LNCAP (cell line): ENCODE measurements around the gene ZNF548.

Experiments
- CTCF ChIP-seq: fragments of 450-650 bp; IDR thresholded peaks from 2 replicates; pipeline ENCODE4 v1.5.1; 2017; ENCODE audit warnings: mild to moderate bottlenecking

Gene ZNF548

GRCh38 chr19:57406516-57407123 lies 17.0 kb downstream of the ZNF548 start:
- peak; percentile 77 for TF ChIP-seq CTCF

DNA sequence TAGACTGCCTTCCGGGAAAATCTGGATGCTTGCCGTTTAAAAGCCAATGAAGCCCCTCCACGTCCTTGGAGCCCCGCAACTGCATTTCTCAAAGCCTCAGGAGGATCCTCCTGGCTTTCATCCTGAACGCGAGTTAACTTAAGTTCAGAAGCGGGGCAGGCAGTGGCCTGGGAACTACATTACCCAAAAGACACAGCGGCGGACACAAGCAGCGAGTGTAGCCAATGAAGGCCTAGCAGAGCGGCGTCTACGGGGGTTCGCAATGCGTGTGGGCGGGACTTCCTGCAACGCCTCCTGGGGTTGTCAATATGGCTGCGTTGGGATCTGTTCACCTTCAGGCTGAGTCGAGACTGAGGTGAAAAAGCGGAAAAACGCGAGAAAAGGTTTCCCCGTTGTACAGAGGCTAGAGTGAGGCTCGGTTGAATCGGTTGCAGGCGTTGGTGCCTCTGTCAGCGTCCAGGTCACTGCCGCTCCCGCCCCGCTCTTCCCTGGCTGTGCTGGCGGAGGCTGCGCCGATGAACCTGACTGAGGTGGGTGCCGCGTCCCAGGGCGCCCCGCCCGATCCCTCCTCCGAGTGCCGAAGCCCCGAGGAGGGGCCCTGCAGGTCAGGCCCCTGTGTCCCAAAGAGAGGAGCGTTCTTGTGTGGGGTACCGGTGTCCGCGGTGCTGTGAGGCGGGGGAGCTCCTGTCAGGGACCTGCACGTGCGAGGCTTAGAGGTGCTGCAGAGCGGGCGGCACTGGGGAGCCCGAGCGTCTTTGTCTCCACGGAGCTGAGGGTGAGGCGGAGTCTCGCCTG lies 21.4 kb downstream of the ZNF548 start, which contains the start of gene ZNF17:
Gene ZNF17, plus strand, starts transcription at position 285 of the 795 bp plus-strand sequence. CDS start 2,455 bp downstream, outside the sequence.
- TF ChIP-seq CTCF, result no peak

- TF ChIP-seq CTCF, result no peak
Measured at GRCh38 chr19:57419439-57419838, 29.8 kb downstream of the ZNF548 start.

- no peak for TF ChIP-seq CTCF
Measured at GRCh38 chr19:57421037-57421436, 31.4 kb downstream of the ZNF548 start.

- no peak for TF ChIP-seq CTCF
Measured at GRCh38 chr19:57434386-57435061, 44.9 kb downstream of the ZNF548 start.

GRCh38 chr19:57435062-57435978 lies 45.7 kb downstream of the ZNF548 start, which contains the start of gene ZNF749:
TSS of gene ZNF749 (plus strand) at chr19:57435325. CDS start at chr19:57435579, 254 bp downstream.
- no peak for TF ChIP-seq CTCF

DNA sequence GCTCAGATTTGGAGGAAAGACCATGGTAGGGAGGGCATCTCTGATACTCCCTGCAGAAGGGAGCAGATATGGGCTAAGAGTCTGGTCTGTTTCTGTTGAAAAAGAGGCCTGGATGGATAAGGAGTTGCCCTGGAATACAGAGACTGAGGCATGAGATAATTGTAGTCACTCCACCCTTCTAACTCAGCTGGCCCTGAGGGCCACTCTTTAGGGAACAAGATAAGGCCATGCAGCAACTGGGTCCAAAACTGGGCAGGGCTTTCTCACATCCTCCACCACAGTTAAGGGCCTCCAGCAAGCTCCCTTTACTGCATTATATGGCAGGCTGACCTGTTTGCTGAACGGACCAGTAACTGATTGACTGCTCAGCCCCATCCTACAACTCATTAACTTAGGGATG lies 46.8 kb downstream of the ZNF548 start:
- no peak for TF ChIP-seq CTCF
